Epithelial cell of proximal tubule (primary cell): ENCODE data around the gene OCIAD2. TPM values are rescaled to one million over a fixed set of nuclear protein-coding genes. Genes with fewer than 3 reads are reported as not detected.

ENCODE experiments used
- DNase-seq: peaks from one replicate; pipeline ENCODE4 v3.0.0-alpha.2; 2011; ENCODE audit warnings: low read depth
- H3K4me3 ChIP-seq: 2 replicates; pipeline ENCODE4 v1.5.1; 2011; ENCODE audit warnings: low read depth, mild to moderate bottlenecking, low read length
- total RNA-seq: library from RNA; depleted of rRNA; stranded (reverse); fragments of >200 nt; gene quantifications from 2 replicates; pipeline ENCODE4 v1.2.3, GENCODE V29; 2015
- TF ChIP-seq, protein P1 (sequence below): conservative IDR thresholded peaks from 2 replicates; pipeline ENCODE4 v1.5.1; 2012; ENCODE audit warnings: low read depth, mild to moderate bottlenecking, low read length

Gene OCIAD2
- total RNA-seq, 1 donor from 2014 or later = 164 TPM

DNA sequence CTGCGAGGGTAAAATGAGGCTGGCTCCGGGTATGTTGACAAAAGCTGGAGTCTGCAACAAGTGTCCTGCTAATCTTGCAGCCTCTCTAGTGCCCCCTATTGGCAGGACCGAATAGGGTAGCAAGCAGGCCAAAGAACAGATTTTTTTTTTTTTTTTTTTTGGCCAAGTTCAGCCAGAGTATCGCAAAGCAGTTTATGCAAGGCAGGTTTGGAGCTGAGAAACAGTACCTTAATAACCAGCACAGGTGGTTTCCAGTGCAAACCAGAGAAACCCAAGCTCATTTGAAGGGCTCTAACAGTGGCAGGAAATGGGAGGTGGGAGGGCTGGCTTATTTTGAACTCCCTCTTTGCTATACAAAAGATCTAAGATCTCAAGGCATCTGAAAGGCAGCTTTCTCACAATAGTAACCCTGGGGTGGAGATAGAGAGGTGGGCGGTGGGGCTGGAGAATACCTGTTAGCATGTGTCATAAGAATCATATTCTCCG, 38.2 kb upstream of the OCIAD2 start:
- TF ChIP-seq, protein P1, sequence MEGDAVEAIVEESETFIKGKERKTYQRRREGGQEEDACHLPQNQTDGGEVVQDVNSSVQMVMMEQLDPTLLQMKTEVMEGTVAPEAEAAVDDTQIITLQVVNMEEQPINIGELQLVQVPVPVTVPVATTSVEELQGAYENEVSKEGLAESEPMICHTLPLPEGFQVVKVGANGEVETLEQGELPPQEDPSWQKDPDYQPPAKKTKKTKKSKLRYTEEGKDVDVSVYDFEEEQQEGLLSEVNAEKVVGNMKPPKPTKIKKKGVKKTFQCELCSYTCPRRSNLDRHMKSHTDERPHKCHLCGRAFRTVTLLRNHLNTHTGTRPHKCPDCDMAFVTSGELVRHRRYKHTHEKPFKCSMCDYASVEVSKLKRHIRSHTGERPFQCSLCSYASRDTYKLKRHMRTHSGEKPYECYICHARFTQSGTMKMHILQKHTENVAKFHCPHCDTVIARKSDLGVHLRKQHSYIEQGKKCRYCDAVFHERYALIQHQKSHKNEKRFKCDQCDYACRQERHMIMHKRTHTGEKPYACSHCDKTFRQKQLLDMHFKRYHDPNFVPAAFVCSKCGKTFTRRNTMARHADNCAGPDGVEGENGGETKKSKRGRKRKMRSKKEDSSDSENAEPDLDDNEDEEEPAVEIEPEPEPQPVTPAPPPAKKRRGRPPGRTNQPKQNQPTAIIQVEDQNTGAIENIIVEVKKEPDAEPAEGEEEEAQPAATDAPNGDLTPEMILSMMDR = peak; percentile 67
- DNase-seq = no peak
- no peak overlapping the region for H3K4me3 ChIP-seq

DNA sequence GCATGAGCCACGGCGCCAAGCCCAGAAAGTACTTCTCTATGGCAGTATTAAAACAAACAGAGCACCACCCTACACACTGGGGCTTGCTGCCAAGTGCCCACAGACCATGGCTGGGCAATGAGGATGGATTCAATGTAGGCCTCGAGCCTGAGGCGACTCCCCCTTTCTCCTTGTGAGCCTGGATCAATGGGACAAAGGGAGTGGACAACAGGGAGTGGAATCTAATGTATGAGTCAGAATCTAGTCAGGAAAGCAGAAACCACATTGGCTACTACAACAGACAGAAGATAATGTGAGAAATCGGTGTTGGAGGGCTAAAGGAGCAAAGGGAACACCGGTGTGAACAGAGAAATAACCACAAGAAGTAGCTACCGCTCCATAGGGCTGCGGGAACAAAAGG, 37.7 kb upstream of the OCIAD2 start:
- DNase-seq = no peak
- no peak overlapping the region for H3K4me3 ChIP-seq
- TF ChIP-seq, protein P1 = no peak

DNA sequence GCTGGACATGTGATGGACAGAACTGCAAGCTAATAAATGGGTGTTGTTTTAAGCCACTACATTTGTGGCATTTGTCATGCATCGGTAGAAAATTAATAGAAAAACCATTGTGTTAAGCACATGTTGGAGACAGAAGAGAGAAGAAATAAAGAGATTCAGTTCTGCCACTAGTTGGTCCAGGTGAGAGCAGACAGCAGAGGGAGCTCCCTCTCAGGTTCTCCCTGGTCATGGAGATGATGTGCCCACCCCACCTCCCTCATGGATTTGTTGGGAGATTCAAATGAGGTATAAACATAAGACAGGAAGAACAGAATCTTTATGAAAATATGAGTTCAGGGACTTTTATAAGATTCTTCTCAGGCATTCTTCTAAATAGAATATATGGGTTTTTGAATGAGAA, 36.8 kb upstream of the OCIAD2 start:
- no peak for DNase-seq
- H3K4me3 ChIP-seq = no peak overlapping the region
- TF ChIP-seq, protein P1 = peak; percentile 72

DNA sequence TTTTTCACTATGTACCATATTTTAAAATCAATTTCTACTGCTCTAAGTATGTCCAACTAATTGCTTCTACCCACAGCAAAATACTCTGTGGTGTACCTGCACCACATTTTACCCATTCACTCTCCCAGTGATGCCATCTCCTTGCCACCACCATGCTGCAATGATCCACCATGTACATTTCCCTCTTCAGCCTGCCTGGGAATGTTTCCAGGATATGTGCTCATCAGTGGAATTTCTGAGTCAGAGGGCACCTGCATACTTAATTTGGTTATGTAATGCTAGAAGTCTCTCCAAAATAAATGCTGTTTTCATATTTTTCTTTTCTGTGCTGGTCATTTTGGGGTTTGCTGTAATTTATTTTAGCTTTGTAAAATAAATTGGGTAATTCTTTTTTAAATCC, 33.2 kb upstream of the OCIAD2 start:
- DNase-seq = peak; percentile 87
- TF ChIP-seq, protein P1 = no peak

DNA sequence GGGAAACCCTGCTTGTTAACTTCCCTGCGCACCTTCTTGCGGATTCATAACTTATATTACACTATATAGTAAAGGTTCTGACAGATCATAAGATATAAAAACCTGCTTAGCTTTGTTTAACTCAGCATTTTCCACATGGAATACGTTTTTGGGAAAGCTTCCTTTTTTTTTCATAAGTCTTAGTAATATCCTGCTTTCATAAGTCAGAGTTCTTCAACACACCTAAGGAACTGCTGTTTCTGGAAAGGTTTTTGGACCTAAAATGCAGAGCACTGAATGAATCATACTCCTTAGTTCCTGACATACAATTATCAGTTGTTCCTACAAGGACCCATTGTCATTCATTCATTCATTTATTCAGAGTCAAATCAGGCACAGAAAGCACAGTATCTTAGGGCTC, 32.3 kb upstream of the OCIAD2 start:
- DNase-seq = no peak
- no peak overlapping the region for H3K4me3 ChIP-seq
- TF ChIP-seq, protein P1 = no peak

More for the DNA sequence above, 33.2 kb upstream of the OCIAD2 start:
- no peak overlapping the region for H3K4me3 ChIP-seq

DNA sequence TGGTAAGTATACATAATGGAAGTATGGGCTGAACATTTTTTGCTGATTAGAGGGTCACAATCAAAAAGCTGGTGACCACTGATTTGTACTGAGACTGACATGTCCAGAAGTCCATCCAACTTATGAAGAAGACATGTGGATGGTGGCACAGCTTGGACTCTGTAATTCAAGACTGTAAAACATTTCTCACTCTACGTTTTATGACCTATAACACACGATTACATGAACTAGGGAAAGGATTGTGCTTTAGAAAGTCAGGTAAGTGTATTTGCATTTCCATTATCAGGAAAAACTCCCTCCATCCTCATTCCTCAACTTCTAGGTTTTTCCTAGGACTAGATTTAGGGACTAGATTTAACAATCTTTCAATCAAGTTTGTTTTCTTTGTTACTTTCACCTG, 30.5 kb upstream of the OCIAD2 start:
- no peak overlapping the region for H3K4me3 ChIP-seq
- no peak for DNase-seq
- TF ChIP-seq, protein P1 = no peak

DNA sequence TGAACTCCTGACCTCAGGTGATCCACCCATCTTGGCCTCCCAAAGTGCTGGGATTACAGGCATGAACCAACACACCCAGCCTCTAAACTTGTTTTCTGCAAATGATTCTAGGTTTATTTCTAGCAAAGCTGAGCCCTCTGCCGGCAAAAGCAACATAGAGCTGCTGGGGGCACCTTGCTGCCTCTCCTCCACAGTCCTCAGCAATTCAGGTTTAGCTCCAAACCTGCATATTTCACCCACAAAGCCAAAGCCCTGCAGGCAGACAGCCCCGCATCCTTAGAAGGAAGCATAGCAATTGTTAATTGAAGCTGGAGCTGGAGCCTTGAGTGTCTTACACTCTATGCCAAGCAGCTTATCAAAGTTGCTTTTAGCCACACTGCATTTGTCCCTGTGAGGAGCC, 24.9 kb upstream of the OCIAD2 start:
- no peak overlapping the region for H3K4me3 ChIP-seq
- DNase-seq = no peak
- TF ChIP-seq, protein P1 = no peak
